ENCODE measurements around the gene SLC26A1.

DNA sequence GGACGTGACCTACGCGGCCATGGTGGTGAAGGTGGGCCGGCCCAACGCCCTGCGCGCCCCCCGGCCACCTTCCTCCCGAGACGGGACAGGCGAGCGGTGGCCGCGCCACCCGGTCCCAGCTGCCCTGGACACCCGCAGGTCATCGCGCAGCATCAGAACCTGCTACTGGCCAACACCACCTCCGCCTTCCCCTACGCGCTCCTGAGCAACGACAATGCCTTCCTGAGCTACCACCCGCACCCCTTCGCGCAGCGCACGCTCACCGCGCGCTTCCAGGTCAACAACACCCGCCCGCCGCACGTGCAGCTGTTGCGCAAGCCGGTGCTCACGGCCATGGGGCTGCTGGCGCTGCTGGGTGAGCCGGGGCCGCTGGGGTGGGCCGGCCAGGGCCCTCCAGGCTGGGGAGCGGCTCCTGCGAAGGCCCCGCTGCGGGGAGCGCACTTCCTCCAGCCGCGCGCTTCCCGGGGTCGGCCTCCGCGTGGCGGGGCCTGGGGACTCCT, 9.0 kb upstream of the SLC26A1 start:
- TF ChIP-seq, protein P1, sequence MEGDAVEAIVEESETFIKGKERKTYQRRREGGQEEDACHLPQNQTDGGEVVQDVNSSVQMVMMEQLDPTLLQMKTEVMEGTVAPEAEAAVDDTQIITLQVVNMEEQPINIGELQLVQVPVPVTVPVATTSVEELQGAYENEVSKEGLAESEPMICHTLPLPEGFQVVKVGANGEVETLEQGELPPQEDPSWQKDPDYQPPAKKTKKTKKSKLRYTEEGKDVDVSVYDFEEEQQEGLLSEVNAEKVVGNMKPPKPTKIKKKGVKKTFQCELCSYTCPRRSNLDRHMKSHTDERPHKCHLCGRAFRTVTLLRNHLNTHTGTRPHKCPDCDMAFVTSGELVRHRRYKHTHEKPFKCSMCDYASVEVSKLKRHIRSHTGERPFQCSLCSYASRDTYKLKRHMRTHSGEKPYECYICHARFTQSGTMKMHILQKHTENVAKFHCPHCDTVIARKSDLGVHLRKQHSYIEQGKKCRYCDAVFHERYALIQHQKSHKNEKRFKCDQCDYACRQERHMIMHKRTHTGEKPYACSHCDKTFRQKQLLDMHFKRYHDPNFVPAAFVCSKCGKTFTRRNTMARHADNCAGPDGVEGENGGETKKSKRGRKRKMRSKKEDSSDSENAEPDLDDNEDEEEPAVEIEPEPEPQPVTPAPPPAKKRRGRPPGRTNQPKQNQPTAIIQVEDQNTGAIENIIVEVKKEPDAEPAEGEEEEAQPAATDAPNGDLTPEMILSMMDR (IDR thresholded peaks at IDR 0.05 in 4 of 5, conservative IDR thresholded peaks at IDR 0.05 in 1 of 5) = no peak
- TF ChIP-seq POLR2A (IDR thresholded peaks at IDR 0.05) = no peak

All from gastrocnemius medialis (tissue), 4 donors.